Measurements from ENCODE around the gene PPP1R27. TPM values are rescaled to one million over a fixed set of nuclear protein-coding genes. Genes with fewer than 3 reads are reported as not detected.

PPP1R27 gene
- total and polyA plus RNA-seq, 9 of the 15 experiments (the other 6 are each of a cell fraction or from before 2014, with no cell fraction given), result 0.29 to 6.9 (median 1.5) TPM; not detected in 2

DNA sequence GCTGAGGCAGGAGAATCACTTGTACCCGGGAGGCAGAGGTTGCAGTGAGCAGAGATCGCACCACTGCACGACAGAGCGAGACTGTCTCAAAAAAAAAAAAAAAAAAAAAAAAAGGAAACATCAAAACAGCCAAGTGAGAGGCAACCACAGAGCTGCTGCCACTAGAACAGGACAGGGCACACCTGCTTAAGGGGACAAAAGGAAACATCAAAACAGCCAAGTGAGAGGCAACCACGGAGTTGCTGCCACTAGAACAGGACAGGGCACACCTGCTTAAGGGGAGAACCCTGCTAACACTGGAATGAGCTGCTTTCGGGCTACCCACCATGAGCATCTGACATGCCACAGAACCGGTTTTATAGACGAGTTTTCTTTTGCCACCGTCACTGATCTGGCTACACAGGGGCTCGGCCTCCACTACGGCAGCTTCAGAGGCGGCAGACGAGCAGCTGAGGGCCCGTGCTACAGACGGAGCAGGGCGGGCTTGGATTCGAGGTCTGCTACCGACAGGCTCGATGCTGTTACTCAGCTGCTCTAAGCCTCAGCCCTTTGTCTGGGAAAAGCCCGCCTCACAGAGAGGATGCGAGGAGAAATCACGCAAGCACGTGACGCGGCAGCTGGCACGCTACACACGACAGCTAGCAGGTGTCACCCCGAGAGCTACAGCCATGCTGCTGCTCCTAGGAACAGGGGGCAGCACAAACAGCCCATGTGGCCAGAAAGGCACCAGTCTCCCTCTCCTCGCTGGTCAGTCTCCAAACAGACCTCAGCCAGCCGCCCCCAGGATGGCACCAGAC, 23.5 kb upstream of the PPP1R27 start:
- Histone ChIP-seq H3K9ac (ENCODE audit: insufficient read depth in 1 of 2, low read depth in 2 of 2, low read length in 2 of 2) (peak overlapping the region; percentile 99; a peak in 3 of 4 replicates), H4K20me1 (replicated peaks; ENCODE audit: control insufficient read depth, insufficient read depth, low read length) (peaks cover 25% of the 10 kb centered on the region), H3K79me2 (ENCODE audit: control insufficient read depth, insufficient read depth, low read length) (peaks cover 90% of the 10 kb centered on the region), H2AFZ (ENCODE audit: low read depth, low read length) (no peak overlapping the region), H3K27ac (ENCODE audit: extremely low read depth, low read depth, low read length) (peak overlapping the region; percentile 94; the same call in 2 of the 3 replicates), H3K4me2 (ENCODE audit: insufficient read depth, low read length) (peak overlapping the region; percentile 99), H3K27me3 (ENCODE audit: control insufficient read depth in 2 of 2, insufficient read depth in 2 of 2, low read length in 2 of 2) (no peaks in the 10 kb centered on the region), H3K4me3 (peak overlapping the region; percentile 94), H3K9me1 (ENCODE audit: control insufficient read depth, insufficient read depth, low read length) (peaks cover 16% of the 10 kb centered on the region), H3K4me1 (replicated peaks in 1 of 2; ENCODE audit: control insufficient read depth in 2 of 2, insufficient read depth in 2 of 2, low read length in 2 of 2) (peaks cover 23 to 41% of the 10 kb centered on the region in 2 experiments), H3K9me3 (replicated peaks; ENCODE audit: control insufficient read depth, insufficient read depth, low read depth, low read length) (no peaks in the 10 kb centered on the region), H3K36me3 (ENCODE audit: control insufficient read depth, insufficient read depth, low read length) (peaks cover 81% of the 10 kb centered on the region)
- intact Hi-C loops (cut with micrococcal nuclease) (no loop called here), in situ Hi-C loops (cut with MboI) (no loop called here)
- POLR2A ChIA-PET, result interaction anchor here (0.5 to 2.5 kb wide), 10 partner anchors 15 to 228 kb away, joined by 3 to 21 read pairs (median 4); partner anchors contain the start of gene MCRIP1
- DNase-seq (ENCODE audit: extremely low read depth in 1 of 4, low spot score in 3 of 4) (no peak), FAIRE-seq (no peak), ATAC-seq (no peak)
- no TSS peak for BruUV-seq (replicated peaks)
- WGBS (ENCODE audit: insufficient coverage, low coverage, missing lambda C conversion rate), result 90% methylated on average over 22 of the region's 30 CpGs
- CTCF ChIA-PET (ENCODE audit: low intra/inter-chr PET ratio), result no interaction called here
- TF ChIP-seq ZNF444 (CRISPR knock-in tag; IDR thresholded peaks at IDR 0.05) (no peak), TEAD4 (IDR thresholded peaks at IDR 0.05; ENCODE audit: low read length) (no peak), TEAD4 (CRISPR knock-in tag; IDR thresholded peaks at IDR 0.05; ENCODE audit: borderline replicate concordance) (0 out of 2 replicates have a peak, but pooled peaks have one; percentile 37), MAX (CRISPR knock-in tag; IDR thresholded peaks at IDR 0.05) (peak; percentile 55), ZNF395 (CRISPR knock-in tag; IDR thresholded peaks at IDR 0.05) (no peak), FOXP1 (CRISPR knock-in tag; IDR thresholded peaks at IDR 0.05) (peak; percentile 58; the same call in 1 of the 2 replicates), SP1 (CRISPR knock-in tag; IDR thresholded peaks at IDR 0.05) (0 out of 2 replicates have a peak, but pooled peaks have one; percentile 39), ARID4B (CRISPR knock-in tag; IDR thresholded peaks at IDR 0.05) (0 out of 2 replicates have a peak, but pooled peaks have one; percentile 50), CBFB (CRISPR knock-in tag; IDR thresholded peaks at IDR 0.05) (0 out of 2 replicates have a peak, but pooled peaks have one; percentile 40), HCFC1 (IDR thresholded peaks at IDR 0.05; ENCODE audit: low read depth, low read length) (no peak)
- TF ChIP-seq, protein P1, sequence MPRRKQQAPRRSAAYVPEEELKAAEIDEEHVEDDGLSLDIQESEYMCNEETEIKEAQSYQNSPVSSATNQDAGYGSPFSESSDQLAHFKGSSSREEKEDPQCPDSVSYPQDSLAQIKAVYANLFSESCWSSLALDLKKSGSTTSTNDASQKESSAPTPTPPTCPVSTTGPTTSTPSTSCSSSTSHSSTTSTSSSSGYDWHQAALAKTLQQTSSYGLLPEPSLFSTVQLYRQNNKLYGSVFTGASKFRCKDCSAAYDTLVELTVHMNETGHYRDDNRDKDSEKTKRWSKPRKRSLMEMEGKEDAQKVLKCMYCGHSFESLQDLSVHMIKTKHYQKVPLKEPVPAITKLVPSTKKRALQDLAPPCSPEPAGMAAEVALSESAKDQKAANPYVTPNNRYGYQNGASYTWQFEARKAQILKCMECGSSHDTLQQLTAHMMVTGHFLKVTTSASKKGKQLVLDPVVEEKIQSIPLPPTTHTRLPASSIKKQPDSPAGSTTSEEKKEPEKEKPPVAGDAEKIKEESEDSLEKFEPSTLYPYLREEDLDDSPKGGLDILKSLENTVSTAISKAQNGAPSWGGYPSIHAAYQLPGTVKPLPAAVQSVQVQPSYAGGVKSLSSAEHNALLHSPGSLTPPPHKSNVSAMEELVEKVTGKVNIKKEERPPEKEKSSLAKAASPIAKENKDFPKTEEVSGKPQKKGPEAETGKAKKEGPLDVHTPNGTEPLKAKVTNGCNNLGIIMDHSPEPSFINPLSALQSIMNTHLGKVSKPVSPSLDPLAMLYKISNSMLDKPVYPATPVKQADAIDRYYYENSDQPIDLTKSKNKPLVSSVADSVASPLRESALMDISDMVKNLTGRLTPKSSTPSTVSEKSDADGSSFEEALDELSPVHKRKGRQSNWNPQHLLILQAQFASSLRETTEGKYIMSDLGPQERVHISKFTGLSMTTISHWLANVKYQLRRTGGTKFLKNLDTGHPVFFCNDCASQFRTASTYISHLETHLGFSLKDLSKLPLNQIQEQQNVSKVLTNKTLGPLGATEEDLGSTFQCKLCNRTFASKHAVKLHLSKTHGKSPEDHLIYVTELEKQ (CRISPR knock-in tag; IDR thresholded peaks at IDR 0.05), result no peak
